IMR-90 (cell line): Measurements from ENCODE around the gene UBASH3B. TPM values are rescaled to one million over a fixed set of nuclear protein-coding genes. Genes with fewer than 3 reads are reported as not detected.

Source experiments
- ATAC-seq: fragments of 200-7000 bp; cut with Tn5 transposase; 2 replicates; pipeline ENCODE4 v1.9.1; 2020; ENCODE audit warnings: low read depth, mild to moderate bottlenecking, moderate library complexity
- BruUV-seq: library from RNA; stranded (reverse); fragments of 400-500 nt; replicated peaks from 2 replicates; lab custom pipeline; 2021; lab: Mats Ljungman, UMichigan
- CTCF ChIA-PET: fragments of 300-600 bp; formaldehyde crosslinking; extraction: SDS; loops from one replicate; lab custom pipeline; 2021; ENCODE audit warnings: antibody characterized with exemption; lab: Yijun Ruan, JAX
- POLR2A ChIA-PET: fragments of 300-600 bp; sonication (Branson Sonifier 250); formaldehyde crosslinking; loops from one replicate; lab custom pipeline; 2022; ENCODE audit warnings: antibody characterized with exemption; ENCODE audit not compliant: unreplicated experiment; lab: Charles Lee
- DNase-seq: peaks from one replicate; pipeline ENCODE4 v3.0.0; 2013
- H2AFZ ChIP-seq: replicated peaks from 2 replicates; pipeline ENCODE3; 2013; ENCODE audit warnings: low read length, mild to moderate bottlenecking; ENCODE audit not compliant: poor library complexity
- H2AK5ac ChIP-seq: 2 replicates; pipeline ENCODE4 v1.6.1; 2013; ENCODE audit warnings: low read depth, low read length, inconsistent platforms
- H2AK9ac ChIP-seq: replicated peaks from 2 replicates; pipeline ENCODE3; 2013; ENCODE audit warnings: mild to moderate bottlenecking, low read depth, low read length, moderate library complexity; ENCODE audit not compliant: poor library complexity
- H2BK120ac ChIP-seq: 2 replicates; pipeline ENCODE4 v1.6.1; 2013; ENCODE audit warnings: low read depth, low read length, inconsistent platforms
- H2BK15ac ChIP-seq: 3 replicates; pipeline ENCODE4 v1.6.1; 2013; ENCODE audit warnings: low read depth, low read length, inconsistent platforms
- H2BK20ac ChIP-seq: 2 replicates; pipeline ENCODE4 v1.6.1; 2013; ENCODE audit warnings: low read depth, mild to moderate bottlenecking, inconsistent platforms, low read length, moderate library complexity
- H2BK5ac ChIP-seq: 2 replicates; pipeline ENCODE4 v1.6.1; 2013; ENCODE audit warnings: mild to moderate bottlenecking, low read depth, low read length, inconsistent platforms; ENCODE audit not compliant: poor library complexity, severe bottlenecking
- H3K14ac ChIP-seq: replicated peaks from 2 replicates; pipeline ENCODE4 v1.6.1; 2013; ENCODE audit warnings: low read depth, low read length, inconsistent platforms
- H3K18ac ChIP-seq: 2 replicates; pipeline ENCODE4 v1.6.1; 2013; ENCODE audit warnings: low read depth, low read length, control low read depth
- H3K23ac ChIP-seq: 2 replicates; pipeline ENCODE4 v1.6.1; 2013; ENCODE audit warnings: low read depth, low read length, inconsistent platforms
- H3K27ac ChIP-seq: 2 replicates; pipeline ENCODE4 v1.5.1; 2013; ENCODE audit warnings: mild to moderate bottlenecking, control low read depth, low read length; ENCODE audit not compliant: insufficient read depth
- H3K27me3 ChIP-seq: 2 replicates; pipeline ENCODE4 v1.6.1; 2013; ENCODE audit warnings: low read length; ENCODE audit not compliant: control insufficient read depth, insufficient read depth
- H3K36me3 ChIP-seq: 2 replicates; pipeline ENCODE4 v1.6.1; 2013; ENCODE audit warnings: low read length, mixed read lengths; ENCODE audit not compliant: control insufficient read depth, insufficient read depth
- H3K4ac ChIP-seq: 2 replicates; pipeline ENCODE4 v1.6.1; 2013; ENCODE audit warnings: low read depth, low read length, inconsistent platforms
- H3K4me1 ChIP-seq: 2 replicates; pipeline ENCODE4 v1.6.1; 2013; ENCODE audit warnings: low read length, mixed read lengths; ENCODE audit not compliant: control insufficient read depth, insufficient read depth
- H3K4me2 ChIP-seq: 2 replicates; pipeline ENCODE4 v1.6.1; 2013; ENCODE audit warnings: low read depth, mild to moderate bottlenecking, control low read depth, low read length, moderate library complexity
- H3K4me3 ChIP-seq: 2 replicates; pipeline ENCODE4 v1.5.1; 2013; ENCODE audit warnings: low read depth, mild to moderate bottlenecking, control low read depth, low read length, moderate library complexity; ENCODE audit not compliant: insufficient read depth
- H3K56ac ChIP-seq: 2 replicates; pipeline ENCODE4 v1.6.1; 2013; ENCODE audit warnings: low read length, inconsistent platforms; ENCODE audit not compliant: insufficient read depth; ENCODE audit errors: extremely low read depth
- H3K79me1 ChIP-seq, 2 experiments: 2 replicates each; pipeline ENCODE4 v1.6.1; 2013; ENCODE audit warnings: low read length in 2 of 2, inconsistent platforms in 1 of 2, low read depth in 1 of 2
- H3K9ac ChIP-seq: 2 replicates; pipeline ENCODE4 v1.6.1; 2013; ENCODE audit warnings: low read depth, low read length, control low read depth
- H3K9me1 ChIP-seq: 2 replicates; pipeline ENCODE4 v1.6.1; 2013; ENCODE audit warnings: low read length, inconsistent platforms; ENCODE audit not compliant: insufficient read depth
- H3K9me3 ChIP-seq: 2 replicates; pipeline ENCODE4 v1.6.1; 2013; ENCODE audit warnings: low read length; ENCODE audit not compliant: control insufficient read depth, insufficient read depth
- H4K20me1 ChIP-seq: 2 replicates; pipeline ENCODE4 v1.6.1; 2013; ENCODE audit warnings: low read length, inconsistent platforms; ENCODE audit not compliant: insufficient read depth
- H4K5ac ChIP-seq: 2 replicates; pipeline ENCODE4 v1.6.1; 2013; ENCODE audit warnings: mild to moderate bottlenecking, low read depth, low read length, control low read depth
- H4K8ac ChIP-seq, 2 experiments: 2 replicates each; pipeline ENCODE4 v1.6.1; 2013; ENCODE audit warnings: low read depth in 2 of 2, low read length in 2 of 2, control low read depth in 1 of 2, inconsistent platforms in 1 of 2
- H4K91ac ChIP-seq: 2 replicates; pipeline ENCODE4 v1.6.1; 2013; ENCODE audit warnings: low read depth, low read length, inconsistent platforms; ENCODE audit not compliant: insufficient read depth
- CTCF ChIP-seq: conservative IDR thresholded peaks from 2 replicates; pipeline ENCODE4 v1.5.1; 2012; ENCODE audit warnings: mild to moderate bottlenecking, low read depth, low read length, improper control_type of control experiment
- MAFK ChIP-seq: IDR thresholded peaks from 2 replicates; pipeline ENCODE4 v1.6.1; 2012; ENCODE audit warnings: low read depth, low read length, improper control_type of control experiment
- NFE2L2 ChIP-seq: fragments of 150-350 bp; IDR thresholded peaks from 2 replicates; pipeline ENCODE4 v1.6.1; 2016; ENCODE audit warnings: low read depth, mild to moderate bottlenecking, low read length
- RAD21 ChIP-seq: IDR thresholded peaks from 2 replicates; pipeline ENCODE4 v1.6.1; 2012; ENCODE audit warnings: low read length, improper control_type of control experiment
- RCOR1 ChIP-seq: IDR thresholded peaks from 2 replicates; pipeline ENCODE4 v1.6.1; 2012; ENCODE audit warnings: mild to moderate bottlenecking, low read length, improper control_type of control experiment; ENCODE audit not compliant: insufficient replicate concordance
- SMC3 ChIP-seq: fragments of 150-350 bp; IDR thresholded peaks from 2 replicates; pipeline ENCODE4 v1.6.1; 2016; ENCODE audit warnings: low read depth, mild to moderate bottlenecking, antibody characterized with exemption, low read length, moderate library complexity
- USF2 ChIP-seq: fragments of 150-350 bp; IDR thresholded peaks from 2 replicates; pipeline ENCODE4 v1.6.1; 2017; ENCODE audit warnings: mild to moderate bottlenecking, antibody characterized with exemption, low read length, low read depth
- WGBS, 2 experiments: methylation state at CpG; one replicate each; pipeline versions ENCODE4 v1.1.5 to v1.1.7; 2013; ENCODE audit warnings: missing lambda C conversion rate in 2 of 2; ENCODE audit not compliant: insufficient read length in 1 of 2; ENCODE audit errors: extremely low coverage in 2 of 2; 5-methylcytosine and 5-hydroxymethylcytosine counted together
- dilution Hi-C: fragments of 300-500 bp; cut with HindIII; formaldehyde crosslinking; loops from one replicate; pipeline ENCODE4 v1.14.3; 2018; ENCODE audit warnings: low sequenced_read_pairs; ENCODE audit not compliant: unreplicated experiment
- in situ Hi-C: fragments of 300-500 bp; cut with MboI; formaldehyde crosslinking; loops from 3 replicates; pipeline ENCODE4 v1.14.3; 2019; ENCODE audit warnings: low sequenced_read_pairs, inconsistent platforms, mixed read lengths
- intact Hi-C: fragments of 100-400 bp; cut with micrococcal nuclease; formaldehyde crosslinking; loops from 2 replicates; pipeline ENCODE4 v1.10.0; 2022
- polyA plus RNA-seq, 3 experiments: library from polyadenylated mRNA; depleted of rRNA; stranded (reverse); fragments of >200 nt; gene quantifications; 2 replicates each; pipeline ENCODE4 v1.2.3, GENCODE V29; 2012; ENCODE audit warnings: low replicate concordance in 1 of 3
- total RNA-seq: library from RNA; depleted of rRNA; stranded (reverse); fragments of >200 nt; gene quantifications from 2 replicates; pipeline ENCODE4 v1.2.3, GENCODE V29; 2012

The UBASH3B gene
- total and polyA plus RNA-seq, 2 of the 4 experiments (the other 2 are of a cell fraction): 27.2 to 48.0 TPM

DNA sequence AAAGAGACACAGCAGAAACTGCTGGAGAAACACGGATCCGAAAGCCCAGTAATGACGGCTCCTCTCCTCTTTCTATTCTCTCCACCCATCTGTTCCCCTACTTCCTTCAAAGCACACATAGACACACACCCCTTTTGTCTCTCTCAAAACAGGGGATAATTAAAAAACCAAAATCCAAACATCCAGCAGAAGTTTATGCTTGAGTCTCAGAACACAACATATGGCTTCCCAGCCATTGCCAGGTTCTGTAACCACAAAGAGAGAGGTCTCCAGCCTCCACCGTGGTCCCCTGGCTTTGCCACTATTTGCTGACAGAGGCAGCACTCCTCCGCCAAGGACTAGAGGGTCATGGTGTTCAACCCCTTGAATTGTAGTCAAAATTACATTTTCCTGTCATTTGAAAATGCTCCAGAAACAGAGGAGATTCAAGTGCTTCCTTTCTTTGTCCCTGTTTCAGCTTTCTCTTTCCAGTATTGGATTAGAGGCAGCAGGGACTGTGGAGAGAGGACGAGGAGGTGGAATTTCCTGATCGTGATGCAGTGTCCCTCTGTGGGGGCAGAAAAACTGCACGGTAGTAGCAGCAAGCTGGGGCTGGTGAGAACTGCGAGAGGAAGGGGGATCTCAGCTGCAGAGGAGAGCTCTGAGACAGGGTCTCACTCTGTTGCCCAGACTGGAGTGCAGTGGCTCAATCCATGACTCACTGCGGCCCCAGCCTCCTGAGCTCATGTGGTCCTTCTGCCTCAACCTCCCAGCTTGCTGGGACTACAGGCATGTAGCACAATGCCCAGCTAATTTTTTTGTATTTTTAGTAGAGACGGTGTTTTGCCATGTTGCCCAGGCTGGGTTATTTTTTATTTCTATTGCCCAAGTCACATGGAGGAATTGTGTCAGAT lies 60.3 kb downstream of the UBASH3B start:
- Histone ChIP-seq H2BK15ac (no peak overlapping the region), H3K27me3 (no peaks in the 10 kb centered on the region), H3K56ac (no peak overlapping the region), H3K79me1 (peaks cover 34 to 90% of the 10 kb centered on the region in 2 experiments), H3K4me1 (peaks cover 17% of the 10 kb centered on the region), H3K27ac (no peak overlapping the region), H2BK5ac (no peak overlapping the region), H2AK9ac (no peak overlapping the region), H2BK20ac (no peak overlapping the region), H3K36me3 (no peaks in the 10 kb centered on the region; the same call in 1 of the 2 replicates), H4K91ac (peak overlapping the region; percentile 5; the same call in 1 of the 2 replicates), H4K20me1 (no peaks in the 10 kb centered on the region), H3K9ac (no peak overlapping the region), H3K9me1 (peaks cover 27% of the 10 kb centered on the region), H3K14ac (peak overlapping the region; percentile 57), H3K23ac (peak overlapping the region; percentile 41), H3K4ac (0 out of 2 replicates have a peak overlapping the region, but pooled peaks have one; percentile 10), H4K5ac (peak overlapping the region; percentile 49), H3K18ac (peak overlapping the region; percentile 56; the same call in 1 of the 2 replicates), H3K4me2 (peak overlapping the region; percentile 61), H4K8ac (peak overlapping the region in 1 of 2 experiments; percentile 49; a peak in 2 of 4 replicates), H2AFZ (no peak overlapping the region), H2AK5ac (peak overlapping the region; percentile 48; the same call in 1 of the 2 replicates), H3K9me3 (no peaks in the 10 kb centered on the region), H2BK120ac (no peak overlapping the region), H3K4me3 (no peak overlapping the region)
- ATAC-seq (peak; percentile 31), DNase-seq (no peak)
- in situ Hi-C loops: no loop called here
- no TSS peak for BruUV-seq
- ChIA-PET CTCF (interaction anchor here (0.5 kb wide), 1 partner anchor 55 kb away, joined by 5 read pairs; no protein-coding TSS in a partner anchor), POLR2A (no interaction called here)
- dilution Hi-C loops: no loop called here
- intact Hi-C loops: no loop called here
- WGBS, 2 experiments: 45% methylated on average over 5 of the region's 11 CpGs; no CpG with 5 or more reads in 1 of the 2 experiments
- no peak for TF ChIP-seq RAD21
- TF ChIP-seq MAFK: no peak
- no peak for TF ChIP-seq USF2
- TF ChIP-seq CTCF: no peak
- no peak for TF ChIP-seq NFE2L2
- TF ChIP-seq RCOR1: no peak
- TF ChIP-seq SMC3: no peak
